HepG2 (cell line): Measurements from ENCODE around the gene ATP8B4. TPM values are rescaled to one million over a fixed set of nuclear protein-coding genes. Genes with fewer than 3 reads are reported as not detected.

Experiments used
- ATAC-seq: fragments of 200-7000 bp; cut with Tn5 transposase; 3 replicates; pipeline ENCODE4 v1.9.1; 2020; ENCODE audit warnings: mild to moderate bottlenecking, moderate library complexity
- BruUV-seq: library from RNA; stranded (reverse); fragments of 400-500 nt; replicated peaks from 2 replicates; lab custom pipeline; 2021; lab: Mats Ljungman, UMichigan
- CTCF ChIA-PET: fragments of 300-600 bp; formaldehyde crosslinking; extraction: SDS; loops from one replicate; lab custom pipeline; 2021; ENCODE audit warnings: low total read pairs, inconsistent platforms, low intra/inter-chr PET ratio; lab: Yijun Ruan, JAX
- POLR2A ChIA-PET: fragments of 350-600 bp; sonication (Branson Sonifier 250); formaldehyde crosslinking; loops from one replicate; lab custom pipeline; 2020; ENCODE audit warnings: antibody characterized with exemption, inconsistent platforms; lab: Yijun Ruan, JAX
- DNase-seq: peaks from one replicate; pipeline ENCODE4 v3.0.0-alpha.2; 2015; ENCODE audit warnings: low spot score
- FAIRE-seq: peaks from 3 replicates; lab custom pipeline; 2011; peaks lifted over from hg19 to GRCh38; lab: Jason Lieb, UNC
- H2AFZ ChIP-seq: one replicate; pipeline ENCODE4 v1.6.1; 2011; ENCODE audit warnings: low read length, inconsistent platforms
- H3K27ac ChIP-seq: fragments of 300-600 bp; 3 replicates; pipeline ENCODE4 v1.8.0; 2011; ENCODE audit warnings: mixed run types, mild to moderate bottlenecking, mixed read lengths, low read length, inconsistent platforms; ENCODE audit not compliant: insufficient read depth; ENCODE audit errors: extremely low read length
- H3K27me3 ChIP-seq, 2 experiments: fragments of 200-600 bp in 1 of 2; 2 replicates in 1 of 2; 3 replicates in 1 of 2; pipeline versions ENCODE4 v1.6.0 to v1.8.0; 2011; ENCODE audit warnings: low read length in 2 of 2, mild to moderate bottlenecking in 2 of 2, moderate library complexity in 2 of 2, inconsistent platforms in 1 of 2; ENCODE audit not compliant: insufficient read depth in 2 of 2, control insufficient read depth in 1 of 2
- H3K36me3 ChIP-seq, 2 experiments: fragments of 200-600 bp in 1 of 2; replicated peaks in 1 of 2; 2 replicates in 1 of 2; 3 replicates in 1 of 2; pipeline versions ENCODE4 v1.5.1 to v1.8.0; 2011; ENCODE audit warnings: low read length in 2 of 2, inconsistent platforms in 1 of 2; ENCODE audit not compliant: insufficient read depth in 2 of 2, control insufficient read depth in 1 of 2
- H3K4me1 ChIP-seq: 2 replicates; pipeline ENCODE4 v1.5.1; 2012; ENCODE audit warnings: low read length, inconsistent platforms; ENCODE audit not compliant: insufficient read depth
- H3K4me2 ChIP-seq: 2 replicates; pipeline ENCODE4 v1.6.0; 2011; ENCODE audit warnings: low read depth, low read length, inconsistent platforms
- H3K4me3 ChIP-seq, 3 experiments: fragments of 200-600 bp in 1 of 3; sonication (generic), shearing (Covaris generic) in 1 of 3; replicated peaks in 1 of 3; 2 replicates each; pipeline ENCODE4 v1.5.1; 2011 to 2016; ENCODE audit warnings: low read length in 3 of 3, inconsistent platforms in 2 of 3, low read depth in 2 of 3, mild to moderate bottlenecking in 2 of 3, control low read depth in 1 of 3, mixed read lengths in 1 of 3; ENCODE audit not compliant: insufficient read depth in 1 of 3
- H3K79me2 ChIP-seq: one replicate; pipeline ENCODE4 v1.6.1; 2011; ENCODE audit warnings: low read length, inconsistent platforms; ENCODE audit not compliant: insufficient read depth
- H3K9ac ChIP-seq: 2 replicates; pipeline ENCODE4 v1.6.0; 2011; ENCODE audit warnings: mild to moderate bottlenecking, low read depth, low read length, inconsistent platforms; ENCODE audit not compliant: insufficient read depth
- H3K9me3 ChIP-seq: 2 replicates; pipeline ENCODE4 v1.5.1; 2012; ENCODE audit warnings: mild to moderate bottlenecking, low read length
- H4K20me1 ChIP-seq: 2 replicates; pipeline ENCODE4 v1.6.0; 2011; ENCODE audit warnings: inconsistent platforms, mild to moderate bottlenecking, low read length, moderate library complexity; ENCODE audit not compliant: insufficient read depth
- BCL6 ChIP-seq: IDR thresholded peaks from 2 replicates; pipeline ENCODE4 v1.6.1; 2016; ENCODE audit warnings: missing genetic modification reagents, missing compliant biosample characterization
- ISL2 ChIP-seq: sonication (generic); formaldehyde crosslinking; IDR thresholded peaks from 2 replicates; pipeline ENCODE4 v1.5.0; 2020; ENCODE audit warnings: missing genetic modification reagents
- JDP2 ChIP-seq: sonication (generic); formaldehyde crosslinking; IDR thresholded peaks from 2 replicates; pipeline ENCODE4 v1.8.1; 2022; ENCODE audit warnings: missing genetic modification reagents, borderline replicate concordance
- NR2F6 ChIP-seq, 2 experiments: IDR thresholded peaks; 2 replicates each; pipeline ENCODE4 v1.6.1; 2016; ENCODE audit warnings: antibody characterized with exemption in 1 of 2, mild to moderate bottlenecking in 1 of 2
- PPARG ChIP-seq: conservative IDR thresholded peaks from 2 replicates; pipeline ENCODE4 v1.6.1; 2016; ENCODE audit warnings: missing biosample characterization, missing genetic modification reagents
- RXRB ChIP-seq: IDR thresholded peaks from 2 replicates; pipeline ENCODE4 v1.6.1; 2016; ENCODE audit warnings: borderline replicate concordance, missing genetic modification reagents, missing compliant biosample characterization
- SMC3 ChIP-seq: IDR thresholded peaks from 2 replicates; pipeline ENCODE4 v1.6.1; 2011; ENCODE audit warnings: low read length, improper control_type of control experiment
- SP2 ChIP-seq: sonication (generic); formaldehyde crosslinking; IDR thresholded peaks from 2 replicates; pipeline ENCODE4 v1.5.1; 2020; ENCODE audit warnings: mild to moderate bottlenecking, missing genetic modification reagents
- SP5 ChIP-seq: IDR thresholded peaks from 2 replicates; pipeline ENCODE4 v1.6.1; 2016; ENCODE audit warnings: low read depth, borderline replicate concordance
- STAG1 ChIP-seq: sonication (generic); formaldehyde crosslinking; IDR thresholded peaks from 2 replicates; pipeline ENCODE4 v1.4.0; 2020; ENCODE audit warnings: missing genetic modification reagents
- TCF7 ChIP-seq: sonication (generic); IDR thresholded peaks from 2 replicates; pipeline ENCODE4 v1.6.1; 2016; ENCODE audit warnings: antibody characterized with exemption, low read depth
- TEAD3 ChIP-seq: optimal IDR thresholded peaks from 2 replicates; pipeline ENCODE3; 2016; ENCODE audit warnings: borderline replicate concordance
- THRA ChIP-seq: sonication (generic); formaldehyde crosslinking; IDR thresholded peaks from 2 replicates; pipeline ENCODE4 v1.4.0; 2020; ENCODE audit warnings: missing genetic modification reagents, borderline replicate concordance
- ZMYM4 ChIP-seq: sonication (generic); formaldehyde crosslinking; IDR thresholded peaks from 2 replicates; pipeline ENCODE4 v1.8.1; 2023; ENCODE audit warnings: mild to moderate bottlenecking, missing genetic modification reagents
- ZNF629 ChIP-seq: sonication (generic); formaldehyde crosslinking; conservative IDR thresholded peaks from 2 replicates; pipeline ENCODE4 v1.5.0; 2020; ENCODE audit warnings: missing genetic modification reagents
- WGBS: methylation state at CpG from one replicate; pipeline ENCODE4 v1.1.6; 2017; ENCODE audit warnings: low lambda C conversion rate; 5-methylcytosine and 5-hydroxymethylcytosine counted together
- in situ Hi-C: cut with HindIII; loops from 2 replicates; pipeline ENCODE4 v1.10.0; 2017; ENCODE audit warnings: low pct_unique_long_range_greater_than_20kb; ENCODE audit not compliant: extremely low pct_ligation_motif_present
- intact Hi-C: fragments of 100-400 bp; cut with micrococcal nuclease; formaldehyde crosslinking; loops from one replicate; pipeline ENCODE4 v1.10.0; 2022; ENCODE audit not compliant: unreplicated experiment
- polyA plus RNA-seq, 8 experiments: library from polyadenylated mRNA; depleted of rRNA in 3 of 8; stranded (reverse) in 7 of 8; unstranded in 1 of 8; fragments of >200 nt; fragmentation: Illumina TruSeq in 4 of 8; extraction: Trizol in 4 of 8; gene quantifications; 2 replicates each; pipeline versions ENCODE4 v1.2.1 to v1.2.3, GENCODE V29; 2011 to 2016; ENCODE audit warnings: low read depth in 4 of 8, missing spikeins in 1 of 8, mixed read lengths in 1 of 8; ENCODE audit not compliant: insufficient read depth in 1 of 8
- total RNA-seq, 5 experiments: library from RNA; depleted of rRNA; stranded (reverse); fragments of >200 nt; fragmentation: Illumina TruSeq; extraction: Trizol; gene quantifications; 2 replicates each; pipeline ENCODE4 v1.2.3, GENCODE V29; 2016; ENCODE audit warnings: low read depth in 1 of 5
- TF ChIP-seq, protein P1 (sequence below): sonication (generic); formaldehyde crosslinking; IDR thresholded peaks from 2 replicates; pipeline ENCODE4 v1.4.0; 2020; ENCODE audit warnings: missing genetic modification reagents, borderline replicate concordance

The ATP8B4 gene
- total and polyA plus RNA-seq, 2 of the 13 experiments (the other 11 are each of a cell fraction or from before 2014, with no cell fraction given), result 0.24 to 0.69 TPM

DNA sequence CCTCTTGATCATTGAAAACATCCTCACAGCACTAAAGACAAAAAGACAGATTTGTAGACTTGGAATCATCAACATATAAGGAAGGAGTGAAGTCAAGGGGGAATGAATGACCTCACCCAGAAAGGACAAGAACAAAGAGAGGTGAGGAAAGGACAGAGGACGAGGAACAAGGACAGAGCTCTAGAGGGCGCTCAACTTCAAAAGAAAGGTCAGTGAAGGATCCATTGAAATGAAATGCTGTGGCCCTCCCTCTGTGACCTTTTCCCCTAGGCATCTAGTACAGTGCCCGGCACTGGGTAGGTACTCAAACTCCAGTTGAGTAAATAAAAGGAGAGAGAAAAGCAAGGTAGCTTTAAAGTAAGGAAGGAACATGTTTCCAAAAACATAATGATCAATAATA, 2.6 kb downstream of the ATP8B4 start:
- Histone ChIP-seq H3K27me3 (no peaks in the 10 kb centered on the region), H3K4me3 (no peak overlapping the region), H3K4me1 (no peaks in the 10 kb centered on the region), H4K20me1 (no peaks in the 10 kb centered on the region), H3K9ac (no peak overlapping the region), H3K4me2 (no peak overlapping the region), H2AFZ (no peak overlapping the region), H3K36me3 (no peaks in the 10 kb centered on the region), H3K79me2 (no peaks in the 10 kb centered on the region), H3K27ac (no peak overlapping the region), H3K9me3 (no peaks in the 10 kb centered on the region)
- ATAC-seq (peak; percentile 93), FAIRE-seq (peak; percentile 81), DNase-seq (peak; percentile 78)
- no TSS peak for BruUV-seq
- intact Hi-C loops, result no loop called here
- POLR2A ChIA-PET, result no interaction called here
- in situ Hi-C loops, result no loop called here
- 1% methylated on average over 3 of the region's 3 CpGs for WGBS
- CTCF ChIA-PET, result no interaction called here
- TF ChIP-seq ISL2 (CRISPR knock-in tag) (peak; percentile 27; the same call in 1 of the 2 replicates), SMC3 (peak; percentile 27; the same call in 1 of the 2 replicates), THRA (CRISPR knock-in tag) (peak; percentile 70; the same call in 1 of the 2 replicates), NR2F6 (IDR thresholded peaks at IDR 0.05) (peak; percentile 91), NR2F6 (CRISPR knock-in tag; IDR thresholded peaks at IDR 0.05) (peak; percentile 93), JDP2 (CRISPR knock-in tag) (no peak), RXRB (peak; percentile 26; the same call in 1 of the 2 replicates), STAG1 (CRISPR knock-in tag) (peak; percentile 61), ZMYM4 (CRISPR knock-in tag) (peak; percentile 52; the same call in 1 of the 2 replicates), TEAD3 (peak; percentile 7), TCF7 (peak; percentile 72), SP5 (peak; percentile 35; the same call in 1 of the 2 replicates), ZNF629 (CRISPR knock-in tag) (0 out of 2 replicates have a peak, but pooled peaks have one; percentile 7), BCL6 (CRISPR knock-in tag) (0 out of 2 replicates have a peak, but pooled peaks have one; percentile 22), PPARG (CRISPR knock-in tag) (0 out of 2 replicates have a peak, but pooled peaks have one; percentile 27), SP2 (CRISPR knock-in tag) (no peak)
- TF ChIP-seq, protein P1, sequence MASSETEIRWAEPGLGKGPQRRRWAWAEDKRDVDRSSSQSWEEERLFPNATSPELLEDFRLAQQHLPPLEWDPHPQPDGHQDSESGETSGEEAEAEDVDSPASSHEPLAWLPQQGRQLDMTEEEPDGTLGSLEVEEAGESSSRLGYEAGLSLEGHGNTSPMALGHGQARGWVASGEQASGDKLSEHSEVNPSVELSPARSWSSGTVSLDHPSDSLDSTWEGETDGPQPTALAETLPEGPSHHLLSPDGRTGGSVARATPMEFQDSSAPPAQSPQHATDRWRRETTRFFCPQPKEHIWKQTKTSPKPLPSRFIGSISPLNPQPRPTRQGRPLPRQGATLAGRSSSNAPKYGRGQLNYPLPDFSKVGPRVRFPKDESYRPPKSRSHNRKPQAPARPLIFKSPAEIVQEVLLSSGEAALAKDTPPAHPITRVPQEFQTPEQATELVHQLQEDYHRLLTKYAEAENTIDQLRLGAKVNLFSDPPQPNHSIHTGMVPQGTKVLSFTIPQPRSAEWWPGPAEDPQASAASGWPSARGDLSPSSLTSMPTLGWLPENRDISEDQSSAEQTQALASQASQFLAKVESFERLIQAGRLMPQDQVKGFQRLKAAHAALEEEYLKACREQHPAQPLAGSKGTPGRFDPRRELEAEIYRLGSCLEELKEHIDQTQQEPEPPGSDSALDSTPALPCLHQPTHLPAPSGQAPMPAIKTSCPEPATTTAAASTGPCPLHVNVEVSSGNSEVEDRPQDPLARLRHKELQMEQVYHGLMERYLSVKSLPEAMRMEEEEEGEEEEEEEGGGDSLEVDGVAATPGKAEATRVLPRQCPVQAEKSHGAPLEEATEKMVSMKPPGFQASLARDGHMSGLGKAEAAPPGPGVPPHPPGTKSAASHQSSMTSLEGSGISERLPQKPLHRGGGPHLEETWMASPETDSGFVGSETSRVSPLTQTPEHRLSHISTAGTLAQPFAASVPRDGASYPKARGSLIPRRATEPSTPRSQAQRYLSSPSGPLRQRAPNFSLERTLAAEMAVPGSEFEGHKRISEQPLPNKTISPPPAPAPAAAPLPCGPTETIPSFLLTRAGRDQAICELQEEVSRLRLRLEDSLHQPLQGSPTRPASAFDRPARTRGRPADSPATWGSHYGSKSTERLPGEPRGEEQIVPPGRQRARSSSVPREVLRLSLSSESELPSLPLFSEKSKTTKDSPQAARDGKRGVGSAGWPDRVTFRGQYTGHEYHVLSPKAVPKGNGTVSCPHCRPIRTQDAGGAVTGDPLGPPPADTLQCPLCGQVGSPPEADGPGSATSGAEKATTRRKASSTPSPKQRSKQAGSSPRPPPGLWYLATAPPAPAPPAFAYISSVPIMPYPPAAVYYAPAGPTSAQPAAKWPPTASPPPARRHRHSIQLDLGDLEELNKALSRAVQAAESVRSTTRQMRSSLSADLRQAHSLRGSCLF (CRISPR knock-in tag), result no peak
